KG1 (cell line): ENCODE measurements around the gene IRAK3.
A peak's percentile ranks its signal among the peaks of the same experiment; 100 is the strongest.

Experiments used
- DNase-seq: peaks from one replicate; lab custom pipeline; 2025; lab: John Stamatoyannopoulos, UW

IRAK3 gene

GRCh38 chr12:66188584-66189485 lies at the start of gene IRAK3:
TSS of gene IRAK3 (plus strand) at chr12:66189214. CDS start at chr12:66189300, 86 bp downstream.
- DNase-seq = peak; percentile 60

- DNase-seq = no peak
These were observed 49.7 kb upstream of the IRAK3 start for GRCh38 chr12:66139328-66139727.

- DNase-seq = no peak
These were observed 48.3 kb upstream of the IRAK3 start for GRCh38 chr12:66140731-66141130.

- DNase-seq = no peak
These were observed 47.7 kb upstream of the IRAK3 start for GRCh38 chr12:66141299-66141698.

GRCh38 chr12:66142826-66143225 lies 46.2 kb upstream of the IRAK3 start:
- no peak for DNase-seq

GRCh38 chr12:66143868-66144267 lies 45.1 kb upstream of the IRAK3 start:
- DNase-seq = no peak

GRCh38 chr12:66144791-66145754 lies 43.9 kb upstream of the IRAK3 start:
- peak; percentile 83 for DNase-seq

- peak; percentile 29 for DNase-seq
These were observed 39.2 kb upstream of the IRAK3 start for GRCh38 chr12:66149702-66150398.

GRCh38 chr12:66152732-66153131 lies 36.3 kb upstream of the IRAK3 start:
- no peak for DNase-seq

- DNase-seq = no peak
These were observed 34.2 kb upstream of the IRAK3 start for GRCh38 chr12:66154776-66155175.

GRCh38 chr12:66156654-66157053 lies 32.4 kb upstream of the IRAK3 start:
- no peak for DNase-seq

- DNase-seq = no peak
These were observed 29.9 kb upstream of the IRAK3 start for GRCh38 chr12:66159123-66159522.

GRCh38 chr12:66160704-66161103 lies 28.3 kb upstream of the IRAK3 start:
- no peak for DNase-seq

GRCh38 chr12:66162701-66163100 lies 26.3 kb upstream of the IRAK3 start:
- no peak for DNase-seq

- DNase-seq = no peak
These were observed 25.7 kb upstream of the IRAK3 start for GRCh38 chr12:66163289-66163688.

GRCh38 chr12:66164349-66164821 lies 24.6 kb upstream of the IRAK3 start:
- DNase-seq = no peak

- DNase-seq = no peak
These were observed 23.9 kb upstream of the IRAK3 start for GRCh38 chr12:66165141-66165540.

GRCh38 chr12:66166561-66166960 lies 22.5 kb upstream of the IRAK3 start:
- no peak for DNase-seq

GRCh38 chr12:66168410-66168809 lies 20.6 kb upstream of the IRAK3 start:
- DNase-seq = no peak

GRCh38 chr12:66169221-66170170 lies 19.5 kb upstream of the IRAK3 start, which contains the start of gene TMBIM4:
TSS of gene TMBIM4 (minus strand) at chr12:66169996. CDS start at chr12:66169951, 45 bp downstream.
- peak; percentile 92 for DNase-seq

GRCh38 chr12:66170606-66171005 lies 18.4 kb upstream of the IRAK3 start:
- no peak for DNase-seq
